ENCODE measurements around the gene OMD.
A peak's percentile ranks its signal among the peaks of the same experiment; 100 is the strongest.

The OMD gene, protein sequence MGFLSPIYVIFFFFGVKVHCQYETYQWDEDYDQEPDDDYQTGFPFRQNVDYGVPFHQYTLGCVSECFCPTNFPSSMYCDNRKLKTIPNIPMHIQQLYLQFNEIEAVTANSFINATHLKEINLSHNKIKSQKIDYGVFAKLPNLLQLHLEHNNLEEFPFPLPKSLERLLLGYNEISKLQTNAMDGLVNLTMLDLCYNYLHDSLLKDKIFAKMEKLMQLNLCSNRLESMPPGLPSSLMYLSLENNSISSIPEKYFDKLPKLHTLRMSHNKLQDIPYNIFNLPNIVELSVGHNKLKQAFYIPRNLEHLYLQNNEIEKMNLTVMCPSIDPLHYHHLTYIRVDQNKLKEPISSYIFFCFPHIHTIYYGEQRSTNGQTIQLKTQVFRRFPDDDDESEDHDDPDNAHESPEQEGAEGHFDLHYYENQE

DNA sequence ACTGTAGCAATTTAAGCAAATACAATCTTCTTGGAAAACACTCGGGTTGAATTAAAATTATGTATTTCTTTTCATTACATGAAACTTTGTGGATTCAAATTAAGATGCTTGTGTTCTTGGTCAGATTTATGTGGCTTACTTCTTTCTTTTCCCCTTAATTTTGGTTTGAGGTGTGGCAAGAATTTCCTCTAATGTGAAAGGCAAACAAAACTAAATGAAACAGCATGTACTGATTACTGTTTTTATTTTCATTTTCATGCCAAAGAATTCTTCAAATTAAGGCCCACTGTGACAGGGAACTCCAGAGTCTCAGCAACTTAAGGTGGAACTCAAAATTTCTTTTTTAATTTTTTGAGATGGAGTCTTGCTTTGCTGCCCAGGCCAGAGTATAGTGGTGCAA lies at the start of gene OMD:
Gene OMD, minus strand, starts transcription at position 132 of the 400 bp plus-strand sequence. CDS start 6,913 bp downstream, outside the sequence.
- Histone ChIP-seq H3K27me3 (replicated peaks; ENCODE audit: insufficient read depth, low read length) (no peaks in the 10 kb centered on the region), H3K4me2 (ENCODE audit: low read depth, low read length) (peak within 1 kb of the TSS; percentile 13; the same call in 1 of the 2 replicates), H3K79me2 (ENCODE audit: low read length) (no peaks in the 10 kb centered on the region), H3K9ac (ENCODE audit: low read length) (no peak within 1 kb of the TSS), H4K20me1 (ENCODE audit: insufficient read depth, low read length) (no peaks in the 10 kb centered on the region), H2AFZ (ENCODE audit: low read length) (no peak within 1 kb of the TSS), H3K36me3 (replicated peaks; ENCODE audit: insufficient read depth, low read length) (no peaks in the 10 kb centered on the region), H3K27ac (ENCODE audit: low read length) (no peak within 1 kb of the TSS), H3K4me3 (ENCODE audit: low read length) (no peak within 1 kb of the TSS), H3F3A (ENCODE audit: insufficient read depth, low read length) (no peaks in the 10 kb centered on the region), H3K4me1 (ENCODE audit: low read length) (no peaks in the 10 kb centered on the region), H3K9me3 (replicated peaks; ENCODE audit: insufficient read depth, low read length) (no peaks in the 10 kb centered on the region), H3K9me2 (replicated peaks; ENCODE audit: insufficient read depth, low read length) (no peaks in the 10 kb centered on the region)
- peak; percentile 22 for DNase-seq
- TF ChIP-seq EZH2 (optimal IDR thresholded peaks at IDR 0.05; ENCODE audit: low read depth, low read length): no peak
- TF ChIP-seq, protein P1, sequence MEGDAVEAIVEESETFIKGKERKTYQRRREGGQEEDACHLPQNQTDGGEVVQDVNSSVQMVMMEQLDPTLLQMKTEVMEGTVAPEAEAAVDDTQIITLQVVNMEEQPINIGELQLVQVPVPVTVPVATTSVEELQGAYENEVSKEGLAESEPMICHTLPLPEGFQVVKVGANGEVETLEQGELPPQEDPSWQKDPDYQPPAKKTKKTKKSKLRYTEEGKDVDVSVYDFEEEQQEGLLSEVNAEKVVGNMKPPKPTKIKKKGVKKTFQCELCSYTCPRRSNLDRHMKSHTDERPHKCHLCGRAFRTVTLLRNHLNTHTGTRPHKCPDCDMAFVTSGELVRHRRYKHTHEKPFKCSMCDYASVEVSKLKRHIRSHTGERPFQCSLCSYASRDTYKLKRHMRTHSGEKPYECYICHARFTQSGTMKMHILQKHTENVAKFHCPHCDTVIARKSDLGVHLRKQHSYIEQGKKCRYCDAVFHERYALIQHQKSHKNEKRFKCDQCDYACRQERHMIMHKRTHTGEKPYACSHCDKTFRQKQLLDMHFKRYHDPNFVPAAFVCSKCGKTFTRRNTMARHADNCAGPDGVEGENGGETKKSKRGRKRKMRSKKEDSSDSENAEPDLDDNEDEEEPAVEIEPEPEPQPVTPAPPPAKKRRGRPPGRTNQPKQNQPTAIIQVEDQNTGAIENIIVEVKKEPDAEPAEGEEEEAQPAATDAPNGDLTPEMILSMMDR (IDR thresholded peaks at IDR 0.05; ENCODE audit: low read length): no peak
- no peak for TF ChIP-seq EZH2phosphoT487 (IDR thresholded peaks at IDR 0.05; ENCODE audit: low read length)

DNA sequence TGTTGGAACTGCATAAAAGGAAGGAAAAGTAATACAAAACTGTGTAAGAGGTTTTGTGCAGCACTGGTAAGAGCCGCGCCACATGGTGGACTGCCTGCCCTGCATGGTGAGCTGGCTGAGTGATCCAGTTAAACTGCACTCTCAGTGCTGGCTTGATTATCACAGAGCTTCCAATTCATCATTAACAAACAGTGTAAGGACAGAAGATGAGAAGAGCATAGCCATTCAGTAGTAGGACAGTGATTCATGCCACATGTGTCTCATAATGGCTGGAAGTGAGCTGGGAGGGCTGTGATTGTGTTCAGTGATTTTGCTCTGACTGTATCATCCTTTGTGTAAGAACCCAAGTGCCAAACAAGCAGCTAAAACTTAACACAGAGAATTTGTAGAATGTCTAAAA lies 43.9 kb upstream of the OMD start:
- H3K9me3 ChIP-seq (replicated peaks; ENCODE audit: insufficient read depth, low read length): no peaks in the 10 kb centered on the region
- no peaks in the 10 kb centered on the region for H3F3A ChIP-seq (ENCODE audit: insufficient read depth, low read length)
- no peak overlapping the region for H3K4me2 ChIP-seq (ENCODE audit: low read depth, low read length)
- no peaks in the 10 kb centered on the region for H3K4me1 ChIP-seq (ENCODE audit: low read length)
- no peak overlapping the region for H3K9ac ChIP-seq (ENCODE audit: low read length)
- no peak overlapping the region for H3K4me3 ChIP-seq (ENCODE audit: low read length)
- H3K9me2 ChIP-seq (replicated peaks; ENCODE audit: insufficient read depth, low read length): no peaks in the 10 kb centered on the region
- H3K79me2 ChIP-seq (ENCODE audit: low read length): no peaks in the 10 kb centered on the region
- TF ChIP-seq EZH2phosphoT487 (IDR thresholded peaks at IDR 0.05; ENCODE audit: low read length) (no peak), EZH2 (optimal IDR thresholded peaks at IDR 0.05; ENCODE audit: low read depth, low read length) (no peak)
- TF ChIP-seq, protein P1 (IDR thresholded peaks at IDR 0.05; ENCODE audit: low read length): no peak
- no peaks in the 10 kb centered on the region for H3K27me3 ChIP-seq (replicated peaks; ENCODE audit: insufficient read depth, low read length)
- H3K27ac ChIP-seq (ENCODE audit: low read length): no peak overlapping the region
- no peak overlapping the region for H2AFZ ChIP-seq (ENCODE audit: low read length)
- no peaks in the 10 kb centered on the region for H4K20me1 ChIP-seq (ENCODE audit: insufficient read depth, low read length)
- DNase-seq: no peak
- no peaks in the 10 kb centered on the region for H3K36me3 ChIP-seq (replicated peaks; ENCODE audit: insufficient read depth, low read length)

DNA sequence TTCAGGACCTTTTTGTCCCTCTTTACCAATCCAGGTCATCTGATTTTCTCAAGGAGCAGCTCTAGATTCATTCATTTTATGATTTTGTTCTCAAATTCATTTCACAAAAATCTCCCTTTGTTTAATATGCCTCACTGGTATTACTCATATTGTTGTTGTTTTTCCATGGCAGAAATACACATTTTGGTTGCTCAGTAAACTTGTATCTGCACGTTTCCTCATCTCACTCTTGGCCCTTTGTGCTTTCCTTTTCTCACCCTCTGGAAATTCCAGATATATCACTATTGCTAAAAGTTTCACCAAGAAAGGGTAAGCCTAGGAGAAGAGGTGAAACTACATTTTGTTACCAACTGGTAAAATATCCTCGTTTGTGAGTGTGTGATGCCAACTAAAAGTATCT lies 43.2 kb upstream of the OMD start:
- Histone ChIP-seq H4K20me1 (ENCODE audit: insufficient read depth, low read length) (no peaks in the 10 kb centered on the region), H3K9ac (ENCODE audit: low read length) (no peak overlapping the region), H3K27me3 (replicated peaks; ENCODE audit: insufficient read depth, low read length) (no peaks in the 10 kb centered on the region), H3K27ac (ENCODE audit: low read length) (no peak overlapping the region), H3K9me2 (replicated peaks; ENCODE audit: insufficient read depth, low read length) (no peaks in the 10 kb centered on the region), H3K4me2 (ENCODE audit: low read depth, low read length) (no peak overlapping the region), H3K4me3 (ENCODE audit: low read length) (no peak overlapping the region), H3K9me3 (replicated peaks; ENCODE audit: insufficient read depth, low read length) (no peaks in the 10 kb centered on the region), H2AFZ (ENCODE audit: low read length) (no peak overlapping the region), H3K79me2 (ENCODE audit: low read length) (no peaks in the 10 kb centered on the region), H3K4me1 (ENCODE audit: low read length) (no peaks in the 10 kb centered on the region), H3F3A (ENCODE audit: insufficient read depth, low read length) (no peaks in the 10 kb centered on the region), H3K36me3 (replicated peaks; ENCODE audit: insufficient read depth, low read length) (no peaks in the 10 kb centered on the region)
- DNase-seq: no peak
- TF ChIP-seq EZH2phosphoT487 (IDR thresholded peaks at IDR 0.05; ENCODE audit: low read length) (no peak), EZH2 (optimal IDR thresholded peaks at IDR 0.05; ENCODE audit: low read depth, low read length) (no peak)
- TF ChIP-seq, protein P1 (IDR thresholded peaks at IDR 0.05; ENCODE audit: low read length): no peak

All from MM.1S (cell line).